Activated T-helper 1 cell treated with anti-CD3 and anti-CD28 coated beads, Interleukin-2, amount 50 U/mL, for 16 hours (primary cell): Measurements from ENCODE around the gene PLCL2.
"Not testable (repeated sequence)": the region's sequence is repeated elsewhere in the genome, so short reads cannot be mapped to it uniquely, and the experiment has no call there.

ENCODE experiments used
- DNase-seq, 2 donors: peaks; one replicate each; pipeline ENCODE4 v3.0.0-alpha.2; 2020; ENCODE audit warnings: low read depth in 1 of 2, low spot score in 1 of 2

PLCL2 gene

GRCh38 chr3:17070161-17070959 lies 185.6 kb downstream of the PLCL2 start:
- DNase-seq, result no peak

- no peak for DNase-seq
Measured at GRCh38 chr3:17074559-17074958, 189.8 kb downstream of the PLCL2 start.

DNA sequence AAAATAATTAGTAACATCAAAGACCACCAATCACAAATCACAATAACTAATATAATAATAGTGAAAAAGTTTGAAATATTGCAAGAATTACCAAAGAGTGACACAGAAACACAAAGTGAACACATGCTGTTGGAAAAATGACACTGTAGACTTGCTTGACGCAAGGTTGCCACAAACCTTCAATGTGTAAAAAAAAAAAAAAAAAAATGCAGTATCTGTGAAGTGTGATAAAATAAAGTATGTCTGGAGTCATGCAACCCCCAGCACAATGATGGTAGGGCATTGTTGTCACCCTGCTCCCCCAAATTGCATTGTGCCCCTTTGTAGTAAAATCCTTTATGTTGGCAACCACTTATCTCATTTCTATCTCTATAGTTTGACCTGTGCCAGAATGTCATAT lies 190.6 kb downstream of the PLCL2 start:
- DNase-seq, result no peak

DNA sequence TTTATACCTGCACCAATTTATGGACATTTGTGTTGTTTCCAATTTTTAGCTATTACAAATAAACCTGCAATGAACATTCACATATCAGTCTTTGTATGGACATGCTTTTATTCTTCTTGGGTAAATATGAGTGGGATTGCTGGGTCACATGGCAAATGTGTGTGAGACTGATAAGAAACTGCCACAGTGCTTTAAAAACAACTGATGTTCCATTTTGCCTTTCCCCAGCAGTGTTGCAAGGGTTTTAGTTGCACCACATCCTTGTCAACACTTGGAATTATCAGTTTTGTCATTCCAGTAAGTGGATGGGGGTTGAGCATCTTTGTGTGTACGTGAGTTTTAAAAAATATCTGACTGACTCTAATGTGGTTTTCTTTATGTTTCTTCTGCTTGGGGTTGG lies 191.2 kb downstream of the PLCL2 start:
- no peak for DNase-seq

GRCh38 chr3:17076940-17077605 lies 192.3 kb downstream of the PLCL2 start:
- no peak for DNase-seq

GRCh38 chr3:17077606-17078005 lies 192.9 kb downstream of the PLCL2 start:
- no peak for DNase-seq

DNA sequence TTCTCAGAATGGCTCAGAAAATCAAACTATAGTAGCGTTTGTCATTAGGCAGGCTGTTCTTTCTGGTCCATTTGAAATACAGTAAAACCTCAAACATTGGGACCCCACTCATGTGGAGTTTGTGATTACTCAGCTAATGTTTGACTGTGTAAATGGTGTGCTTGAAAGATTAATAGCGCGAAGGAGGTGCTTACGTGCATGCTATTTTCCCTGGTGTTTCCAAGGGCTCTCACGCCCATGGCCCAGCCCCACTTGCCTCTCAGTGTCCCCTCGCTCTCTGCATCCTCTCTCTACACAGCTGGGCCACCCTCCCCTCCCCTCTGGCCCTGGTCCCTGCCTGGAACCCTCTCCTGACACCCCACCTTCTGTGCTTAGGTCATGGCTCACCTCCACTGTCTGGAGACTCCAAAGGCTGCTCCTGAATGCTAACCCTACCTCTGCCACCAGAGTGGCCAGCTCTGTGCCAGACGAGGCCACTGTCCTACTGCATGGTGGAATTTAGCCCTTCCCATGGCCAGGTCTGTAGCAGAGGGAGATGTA lies 194.2 kb downstream of the PLCL2 start:
- DNase-seq, result no peak

DNA sequence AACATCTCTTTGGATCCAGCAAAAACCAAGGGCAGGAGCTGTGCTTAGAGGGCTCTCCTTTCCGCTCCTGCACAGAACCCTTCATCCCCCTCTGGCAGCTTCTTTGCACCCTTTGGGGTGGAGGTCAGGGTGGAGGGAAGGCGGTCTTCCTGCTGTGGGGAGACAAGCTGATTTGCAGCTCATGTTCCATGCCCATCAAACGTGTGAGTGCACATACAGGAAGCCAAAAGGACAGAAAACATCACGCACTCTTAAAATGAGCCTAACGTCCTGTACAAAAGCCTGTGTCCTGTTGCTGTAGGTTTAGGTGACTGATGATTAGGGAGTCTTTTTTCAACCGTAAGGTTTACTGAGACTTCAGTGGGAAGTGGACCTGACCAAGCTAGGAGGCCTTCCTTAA lies 195.2 kb downstream of the PLCL2 start:
- no peak for DNase-seq

GRCh38 chr3:17081520-17081919 lies 196.8 kb downstream of the PLCL2 start:
- no peak for DNase-seq

DNA sequence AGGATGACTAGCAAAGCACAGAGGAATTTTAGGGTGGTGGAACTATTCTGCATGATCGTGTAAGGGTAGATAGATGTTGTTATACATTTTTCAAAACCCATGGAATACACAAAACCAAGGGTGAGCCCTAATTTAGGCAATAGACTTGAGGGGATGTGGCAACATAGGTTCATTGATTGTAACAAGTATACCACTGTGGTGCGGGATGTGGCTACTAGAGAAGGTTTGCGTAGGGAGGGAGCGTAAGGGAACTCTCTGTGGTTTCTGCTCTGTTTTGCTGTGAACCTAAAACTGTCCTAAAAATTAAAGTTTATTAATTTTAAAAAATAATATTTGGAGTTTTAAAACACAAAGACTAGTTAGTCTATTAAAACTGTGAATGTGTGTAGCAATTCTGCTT lies 202.8 kb downstream of the PLCL2 start:
- DNase-seq, result no peak

DNA sequence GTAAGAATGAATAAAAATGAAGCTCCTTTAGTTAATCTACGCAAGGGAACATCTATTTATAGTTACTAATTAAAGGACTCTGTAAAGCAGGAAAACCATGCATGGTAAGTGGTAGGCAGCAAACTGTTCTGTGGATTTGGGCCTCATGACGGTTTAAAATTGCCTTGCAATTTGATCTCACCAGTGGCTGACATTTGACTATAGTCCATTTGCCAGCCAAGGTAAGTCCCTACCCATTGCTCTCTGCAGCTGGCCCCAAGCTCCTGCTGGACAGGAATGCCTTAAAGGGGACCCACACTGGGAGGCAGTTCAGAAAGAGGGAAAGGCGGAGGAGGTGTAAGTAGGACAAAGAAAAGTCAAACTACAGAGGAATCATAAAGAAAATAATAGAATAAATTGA lies 203.3 kb downstream of the PLCL2 start:
- no peak for DNase-seq

DNA sequence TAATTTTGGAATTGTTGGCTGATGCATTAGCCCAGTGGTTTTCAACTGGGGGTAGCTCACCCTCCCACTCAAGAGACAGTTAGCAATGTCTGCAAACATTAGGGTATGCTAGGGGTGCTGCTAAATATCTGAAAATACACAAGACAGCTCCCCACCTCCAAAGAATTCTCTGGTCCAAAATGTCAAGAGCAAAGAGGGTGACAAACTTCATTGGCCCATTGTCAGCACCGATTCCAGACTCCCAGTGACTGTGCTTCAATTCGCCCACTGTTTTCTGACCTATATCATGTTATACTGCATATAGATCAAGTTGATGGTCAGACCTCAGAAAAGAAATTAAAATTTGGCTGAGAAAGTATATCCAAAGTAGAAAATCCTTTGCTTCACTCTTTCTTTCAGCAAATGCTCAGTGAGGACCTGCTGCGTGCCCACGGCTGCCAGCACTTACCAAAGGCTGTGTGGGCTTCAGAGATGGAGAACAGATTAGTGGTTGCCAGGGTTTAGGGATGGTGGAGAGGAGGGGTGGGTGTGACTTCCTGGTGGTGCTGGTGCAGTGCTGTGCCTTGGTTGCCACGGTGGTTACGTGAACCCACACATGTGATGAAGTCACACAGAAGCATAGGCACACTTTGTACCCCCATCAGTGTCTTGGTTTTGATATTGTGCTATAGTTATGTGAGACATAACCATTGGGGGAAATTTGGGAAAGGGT lies 204.0 kb downstream of the PLCL2 start:
- no peak for DNase-seq

DNA sequence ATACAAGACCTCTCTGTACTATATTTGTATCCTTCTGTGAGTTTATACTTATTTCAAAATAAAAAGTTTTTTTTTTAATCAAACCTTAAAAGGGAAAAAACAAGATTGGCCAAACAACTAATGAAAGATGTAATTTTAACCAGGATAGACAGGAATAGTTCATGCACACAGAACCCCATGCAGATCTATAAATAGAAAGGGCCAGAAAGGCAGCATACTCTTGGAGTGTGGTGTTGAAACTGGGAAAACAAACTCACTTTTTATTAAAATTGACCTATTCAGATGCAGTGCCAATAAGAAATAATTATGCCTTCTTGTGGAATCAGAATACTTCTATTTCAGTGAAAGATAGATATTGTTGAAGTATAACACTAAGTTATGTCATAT lies 204.6 kb downstream of the PLCL2 start:
- no peak for DNase-seq

- no peak for DNase-seq
Measured at GRCh38 chr3:17090280-17090983, 205.7 kb downstream of the PLCL2 start.

DNA sequence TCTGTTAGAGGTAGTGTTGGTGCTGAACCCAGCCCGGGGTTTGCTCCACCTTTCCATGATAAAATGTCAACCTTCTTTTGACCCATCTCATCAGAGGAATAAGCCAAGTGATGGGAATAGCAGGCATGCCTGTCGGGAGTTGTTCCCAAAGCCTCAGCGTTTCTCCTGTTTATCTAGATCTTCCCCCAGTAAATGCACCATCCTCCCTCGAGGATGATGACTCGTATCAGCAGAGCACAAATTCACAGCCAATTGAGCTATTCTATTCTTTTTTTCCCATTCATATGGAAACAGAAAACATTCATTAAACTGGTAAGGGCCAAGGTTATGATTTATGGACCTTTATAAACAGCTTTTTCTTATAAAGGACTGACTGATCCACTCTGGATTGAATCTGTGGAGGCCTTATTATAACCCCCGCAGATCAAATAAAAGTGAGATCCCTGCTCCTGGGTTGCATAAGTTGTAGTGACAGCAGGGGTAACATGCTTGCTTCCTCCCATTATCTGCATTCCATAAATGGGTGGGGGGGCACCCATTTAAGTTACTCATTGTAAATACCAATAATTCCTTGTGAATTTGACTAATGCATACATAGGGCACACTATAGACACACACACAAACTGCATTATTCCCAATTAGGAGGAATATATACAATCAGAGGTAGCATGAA lies 207.3 kb downstream of the PLCL2 start:
- DNase-seq, result no peak

GRCh38 chr3:17092583-17092933 lies 207.8 kb downstream of the PLCL2 start:
- no peak for DNase-seq

DNA sequence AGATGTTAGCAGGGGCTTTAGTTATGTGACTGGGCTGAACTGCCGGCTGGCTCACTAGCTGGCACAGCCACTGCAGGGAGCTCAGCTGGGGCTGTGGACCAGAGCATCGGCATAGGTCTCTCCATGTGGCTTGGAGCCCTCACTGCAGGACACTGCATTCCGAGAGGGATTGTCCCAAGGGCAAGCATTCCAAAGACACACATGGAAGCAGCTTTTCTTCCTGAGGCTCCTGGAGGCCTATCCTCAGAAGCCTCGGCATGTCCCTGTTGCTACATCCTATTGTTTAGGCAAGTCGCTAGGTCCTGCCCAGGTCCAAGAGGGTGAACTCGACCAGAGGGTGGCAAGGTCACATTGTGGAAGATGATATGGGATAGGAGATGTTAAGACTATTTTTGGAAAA lies 209.8 kb downstream of the PLCL2 start:
- no peak for DNase-seq

DNA sequence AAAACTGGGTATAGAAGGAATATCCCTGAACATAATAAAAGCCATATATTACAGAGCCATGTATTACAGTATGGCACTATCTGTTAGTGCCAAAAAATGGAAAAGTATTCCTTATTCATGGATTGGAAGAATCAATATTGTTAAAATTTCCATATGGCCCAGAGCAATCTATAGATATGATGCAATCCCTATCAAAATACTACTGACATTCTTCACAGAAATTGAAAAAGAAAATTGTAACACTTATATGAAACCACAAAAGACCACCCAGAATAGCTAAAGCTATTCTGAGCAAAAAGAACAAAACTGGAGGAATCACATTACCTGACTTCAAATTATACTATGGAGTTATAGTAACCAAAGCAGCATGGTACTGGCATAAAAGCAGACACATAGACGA lies 218.8 kb downstream of the PLCL2 start:
- DNase-seq, result no peak

DNA sequence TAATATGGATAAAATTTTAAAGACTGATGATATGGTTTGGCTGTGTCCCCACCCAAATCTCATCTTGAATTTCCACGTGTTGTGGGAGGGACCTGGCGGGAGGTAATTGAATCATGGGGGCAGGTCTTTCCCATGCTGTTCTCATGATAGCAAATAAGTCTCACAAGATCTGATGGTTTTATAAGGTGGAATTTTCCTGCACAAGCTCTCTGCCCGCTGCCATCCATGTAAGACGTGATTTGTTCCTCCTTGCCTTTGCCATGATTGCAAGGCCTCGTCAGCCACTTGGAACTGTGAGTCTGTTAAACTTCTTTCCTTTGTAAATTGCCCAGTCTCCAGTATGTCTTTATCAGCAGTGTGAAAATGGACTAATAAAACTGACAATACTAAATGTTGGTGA lies 222.0 kb downstream of the PLCL2 start:
- not testable (repeated sequence) for DNase-seq

DNA sequence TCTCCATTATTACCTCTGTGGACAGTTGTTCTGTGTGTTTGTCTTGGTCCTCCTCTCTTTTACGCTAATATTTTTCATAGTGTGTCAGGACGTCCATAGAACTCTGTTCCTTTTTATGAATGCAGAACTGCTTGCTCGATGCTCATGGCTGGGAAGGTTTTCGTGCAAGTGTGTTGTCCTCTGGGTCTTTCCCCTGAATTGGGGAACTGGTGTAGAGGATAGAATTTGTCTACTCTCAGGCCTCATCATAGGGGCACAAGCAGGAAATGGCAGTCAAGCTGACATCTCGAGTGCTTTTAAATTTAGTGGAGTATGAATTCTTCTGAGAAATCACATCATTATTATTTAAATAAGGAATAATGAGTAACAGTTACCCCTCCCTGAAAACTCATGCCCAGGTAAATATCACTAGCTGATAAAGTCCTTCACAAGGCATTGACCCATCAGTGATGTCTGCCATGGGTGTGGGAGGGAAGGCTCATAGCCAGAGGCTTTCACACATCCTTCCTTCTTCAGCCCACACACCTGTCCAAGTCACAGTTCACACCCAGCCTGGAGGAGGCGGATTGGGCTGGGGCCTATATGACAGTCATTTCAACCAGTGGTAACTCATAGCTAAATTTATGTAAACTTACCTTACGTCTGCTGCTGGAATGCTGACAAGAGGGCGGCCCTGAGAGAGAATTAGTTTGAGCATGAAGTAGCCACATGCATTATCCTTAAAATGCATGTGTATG lies 226.1 kb downstream of the PLCL2 start:
- no peak for DNase-seq
